Sigmoid colon (tissue), 7 donors: ENCODE data around the gene NUP42. TPM values are rescaled to one million over a fixed set of nuclear protein-coding genes. Genes with fewer than 3 reads are reported as not detected.

Experiments used
- DNase-seq: peaks from one replicate; pipeline ENCODE4 v3.0.0-alpha.2; 2019
- H3K27ac ChIP-seq, 4 donors: fragments of 200-600 bp; sonication (generic); one replicate each; pipeline ENCODE4 v1.5.1; 2016 to 2019; ENCODE audit warnings: mild to moderate bottlenecking in 1 of 4
- H3K27me3 ChIP-seq, 3 donors: fragments of 200-600 bp; sonication (generic); one replicate each; pipeline ENCODE4 v1.5.1; 2019; ENCODE audit warnings: mild to moderate bottlenecking in 1 of 3
- H3K36me3 ChIP-seq, 4 donors: fragments of 200-600 bp; sonication (generic); one replicate each; pipeline ENCODE4 v1.5.1; 2016 to 2019
- H3K4me1 ChIP-seq, 4 donors: fragments of 200-600 bp; sonication (generic); one replicate each; pipeline ENCODE4 v1.5.1; 2017 to 2019
- H3K4me3 ChIP-seq, 4 donors: fragments of 200-600 bp; sonication (generic); one replicate each; pipeline ENCODE4 v1.5.1; 2017 to 2019; ENCODE audit warnings: mild to moderate bottlenecking in 2 of 4, moderate library complexity in 1 of 4
- H3K9me3 ChIP-seq, 4 donors: fragments of 200-600 bp in 3 of 4; sonication (generic) in 3 of 4; one replicate each; pipeline versions ENCODE4 v1.5.1 to v1.6.1; 2013 to 2019
- EP300 ChIP-seq, 4 donors: sonication (generic); formaldehyde crosslinking; IDR thresholded peaks; one replicate each; pipeline ENCODE4 v1.6.1; 2017; ENCODE audit warnings: antibody characterized with exemption in 4 of 4
- POLR2A ChIP-seq, 2 donors: fragments of 450-650 bp; IDR thresholded peaks; one replicate each; pipeline ENCODE4 v1.6.1; 2016; ENCODE audit warnings: antibody characterized with exemption in 2 of 2, mild to moderate bottlenecking in 2 of 2, moderate library complexity in 2 of 2
- POLR2AphosphoS5 ChIP-seq, 4 donors: sonication (generic); formaldehyde crosslinking; IDR thresholded peaks; one replicate each; pipeline ENCODE4 v1.6.1; 2017; ENCODE audit warnings: antibody characterized with exemption in 4 of 4
- whole genome bisulfite sequencing, 2 donors: extraction: QIAGEN DNeasy Blood & Tissue Kit; methylation state at CpG; one replicate each; pipeline ENCODE4 v1.1.7; 2013; 5-methylcytosine and 5-hydroxymethylcytosine counted together
- intact Hi-C: fragments of 100-400 bp; cut with DNase I; formaldehyde crosslinking; loops from one replicate; pipeline ENCODE4 v1.15.1; 2023
- polyA plus RNA-seq, 3 donors: library from polyadenylated mRNA; stranded (reverse); fragments of 200-250 nt; gene quantifications; one replicate each; pipeline ENCODE4 v1.2.3, GENCODE V29; 2013
- total RNA-seq, 4 donors: library from RNA; depleted of rRNA; stranded (reverse); fragments of >200 nt; gene quantifications; one replicate each; pipeline ENCODE4 v1.1.0, GENCODE V29; 2016
- TF ChIP-seq, protein P1 (sequence below), 4 experiments: fragments of 450-650 bp in 3 of 4; fragments of 200-600 bp in 1 of 4; IDR thresholded peaks; one replicate each; pipeline ENCODE4 v1.5.1; 2016 to 2019; ENCODE audit warnings: antibody characterized with exemption in 4 of 4, mild to moderate bottlenecking in 3 of 4, moderate library complexity in 2 of 4
- donor health status: healthy with polysubstance abuse.
- donor health status: Bipolar disorder and iron deficiency.
- donor health status: healthy.

Gene NUP42
- total and polyA plus RNA-seq, 7 donors: 22.2 to 47.9 (median 35.4) TPM

GRCh38 chr7:23211589-23211988 lies 29.7 kb downstream of the NUP42 start:
- no peak for DNase-seq
- no peak overlapping the region for H3K27ac ChIP-seq
- H3K4me3 ChIP-seq: no peak overlapping the region
- peaks cover 0 to under 1% (median 0%) of the 10 kb centered on the region in 4 donors for H3K4me1 ChIP-seq
- intact Hi-C loops: no loop called here
- no peaks in the 10 kb centered on the region for H3K27me3 ChIP-seq
- no peaks in the 10 kb centered on the region for H3K36me3 ChIP-seq
- 26 to 71% methylated on average over 11 of the region's 11 CpGs for WGBS, 2 donors
- TF ChIP-seq, protein P1, sequence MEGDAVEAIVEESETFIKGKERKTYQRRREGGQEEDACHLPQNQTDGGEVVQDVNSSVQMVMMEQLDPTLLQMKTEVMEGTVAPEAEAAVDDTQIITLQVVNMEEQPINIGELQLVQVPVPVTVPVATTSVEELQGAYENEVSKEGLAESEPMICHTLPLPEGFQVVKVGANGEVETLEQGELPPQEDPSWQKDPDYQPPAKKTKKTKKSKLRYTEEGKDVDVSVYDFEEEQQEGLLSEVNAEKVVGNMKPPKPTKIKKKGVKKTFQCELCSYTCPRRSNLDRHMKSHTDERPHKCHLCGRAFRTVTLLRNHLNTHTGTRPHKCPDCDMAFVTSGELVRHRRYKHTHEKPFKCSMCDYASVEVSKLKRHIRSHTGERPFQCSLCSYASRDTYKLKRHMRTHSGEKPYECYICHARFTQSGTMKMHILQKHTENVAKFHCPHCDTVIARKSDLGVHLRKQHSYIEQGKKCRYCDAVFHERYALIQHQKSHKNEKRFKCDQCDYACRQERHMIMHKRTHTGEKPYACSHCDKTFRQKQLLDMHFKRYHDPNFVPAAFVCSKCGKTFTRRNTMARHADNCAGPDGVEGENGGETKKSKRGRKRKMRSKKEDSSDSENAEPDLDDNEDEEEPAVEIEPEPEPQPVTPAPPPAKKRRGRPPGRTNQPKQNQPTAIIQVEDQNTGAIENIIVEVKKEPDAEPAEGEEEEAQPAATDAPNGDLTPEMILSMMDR (IDR thresholded peaks at IDR 0.05): no peak
- TF ChIP-seq POLR2AphosphoS5 (IDR thresholded peaks at IDR 0.05) (no peak), POLR2A (IDR thresholded peaks at IDR 0.05) (no peak), EP300 (IDR thresholded peaks at IDR 0.05) (no peak)
- no peaks in the 10 kb centered on the region for H3K9me3 ChIP-seq

- intact Hi-C loops: no loop called here
- TF ChIP-seq POLR2AphosphoS5 (IDR thresholded peaks at IDR 0.05) (no peak), EP300 (IDR thresholded peaks at IDR 0.05) (no peak), POLR2A (IDR thresholded peaks at IDR 0.05) (no peak)
- TF ChIP-seq, protein P1 (IDR thresholded peaks at IDR 0.05): no peak
- H3K9me3 ChIP-seq: no peaks in the 10 kb centered on the region
- no peaks in the 10 kb centered on the region for H3K4me1 ChIP-seq
- WGBS, 2 donors: 79 to 88% methylated on average over 2 of the region's 2 CpGs
- no peaks in the 10 kb centered on the region for H3K27me3 ChIP-seq
- no peak overlapping the region for H3K4me3 ChIP-seq
- no peak overlapping the region for H3K27ac ChIP-seq
- no peak for DNase-seq
- no peaks in the 10 kb centered on the region for H3K36me3 ChIP-seq
Measured at GRCh38 chr7:23212395-23212794, 30.5 kb downstream of the NUP42 start.

- Histone ChIP-seq H3K27ac (no peak overlapping the region), H3K9me3 (no peaks in the 10 kb centered on the region), H3K4me1 (no peaks in the 10 kb centered on the region), H3K36me3 (no peaks in the 10 kb centered on the region), H3K4me3 (no peak overlapping the region), H3K27me3 (no peaks in the 10 kb centered on the region)
- intact Hi-C loops: no loop called here
- TF ChIP-seq POLR2A (IDR thresholded peaks at IDR 0.05) (no peak), POLR2AphosphoS5 (IDR thresholded peaks at IDR 0.05) (no peak), EP300 (IDR thresholded peaks at IDR 0.05) (no peak)
- TF ChIP-seq, protein P1 (IDR thresholded peaks at IDR 0.05): no peak
- WGBS, 2 donors: 79 to 84% methylated on average over 4 of the region's 4 CpGs
- no peak for DNase-seq
Measured at GRCh38 chr7:23212841-23213240, 31.0 kb downstream of the NUP42 start.

GRCh38 chr7:23213755-23214154 lies 31.9 kb downstream of the NUP42 start:
- TF ChIP-seq POLR2A (IDR thresholded peaks at IDR 0.05) (no peak), EP300 (IDR thresholded peaks at IDR 0.05) (no peak)
- TF ChIP-seq, protein P1 (IDR thresholded peaks at IDR 0.05): no peak
- Histone ChIP-seq H3K36me3 (no peaks in the 10 kb centered on the region), H3K27ac (no peak overlapping the region), H3K4me3 (no peak overlapping the region), H3K4me1 (no peaks in the 10 kb centered on the region), H3K27me3 (no peaks in the 10 kb centered on the region), H3K9me3 (no peaks in the 10 kb centered on the region)
- intact Hi-C loops: no loop called here
- no peak for DNase-seq
- 28 to 77% methylated on average over 11 of the region's 11 CpGs for WGBS, 2 donors

GRCh38 chr7:23214423-23214822 lies 32.6 kb downstream of the NUP42 start:
- Histone ChIP-seq H3K9me3 (no peaks in the 10 kb centered on the region), H3K36me3 (no peaks in the 10 kb centered on the region), H3K4me1 (no peaks in the 10 kb centered on the region), H3K27me3 (no peaks in the 10 kb centered on the region), H3K4me3 (no peak overlapping the region), H3K27ac (no peak overlapping the region)
- 92 to 93% methylated on average over 5 of the region's 5 CpGs for WGBS, 2 donors
- intact Hi-C loops: no loop called here
- no peak for TF ChIP-seq POLR2A (IDR thresholded peaks at IDR 0.05)
- TF ChIP-seq, protein P1 (IDR thresholded peaks at IDR 0.05): no peak
- TF ChIP-seq POLR2AphosphoS5 (IDR thresholded peaks at IDR 0.05): no peak
- no peak for TF ChIP-seq EP300 (IDR thresholded peaks at IDR 0.05)
- DNase-seq: no peak
